Endothelial cell of umbilical vein (primary cell): Measurements from ENCODE around the gene RNF224. TPM values are rescaled to one million over a fixed set of nuclear protein-coding genes. Genes with fewer than 3 reads are reported as not detected.

Experiments used
- BruUV-seq: library from RNA; stranded (reverse); fragments of 400-500 nt; replicated peaks from 2 replicates; lab custom pipeline; 2021; lab: Mats Ljungman, UMichigan
- CTCF ChIA-PET: fragments of 300-600, 350-600 bp; sonication (Branson Sonifier 250); formaldehyde crosslinking; loops from one replicate; lab custom pipeline; 2021; ENCODE audit warnings: antibody characterized with exemption, inconsistent platforms; lab: Charles Lee
- POLR2A ChIA-PET: fragments of 300-600, 350-600 bp; sonication (Branson Sonifier 250); formaldehyde crosslinking; loops from one replicate; lab custom pipeline; 2021; ENCODE audit warnings: antibody characterized with exemption, inconsistent platforms; lab: Charles Lee
- DNase-seq: peaks from one replicate; pipeline ENCODE4 v3.0.0-alpha.2; 2011; ENCODE audit warnings: low read depth, low spot score
- FAIRE-seq: peaks from 2 replicates; lab custom pipeline; 2011; peaks lifted over from hg19 to GRCh38; lab: Jason Lieb, UNC
- H2AFZ ChIP-seq: 2 replicates; pipeline ENCODE4 v1.6.0; 2012; ENCODE audit warnings: low read depth, low read length, control low read depth, inconsistent platforms
- H3K27ac ChIP-seq: 2 replicates; pipeline ENCODE4 v1.5.1; 2011; ENCODE audit warnings: low read depth, mild to moderate bottlenecking, control low read depth, low read length, moderate library complexity; ENCODE audit not compliant: insufficient read depth
- H3K27me3 ChIP-seq, 2 experiments: 2 replicates each; pipeline versions ENCODE4 v1.6.0 to v1.6.1; 2011; ENCODE audit warnings: low read length in 2 of 2, mixed read lengths in 1 of 2; ENCODE audit not compliant: control insufficient read depth in 2 of 2, insufficient read depth in 2 of 2
- H3K36me3 ChIP-seq, 2 experiments: 2 replicates in 1 of 2; 3 replicates in 1 of 2; pipeline ENCODE4 v1.5.1; 2011; ENCODE audit warnings: low read length in 2 of 2, mild to moderate bottlenecking in 1 of 2, moderate library complexity in 1 of 2; ENCODE audit not compliant: control insufficient read depth in 2 of 2, insufficient read depth in 2 of 2; ENCODE audit errors: extremely low read depth in 1 of 2
- H3K4me1 ChIP-seq: 3 replicates; pipeline ENCODE4 v1.5.1; 2011; ENCODE audit warnings: mild to moderate bottlenecking, low read length; ENCODE audit not compliant: control insufficient read depth, insufficient read depth; ENCODE audit errors: extremely low read depth
- H3K4me2 ChIP-seq: 2 replicates; pipeline ENCODE4 v1.6.1; 2011; ENCODE audit warnings: low read length, control low read depth, mixed read lengths; ENCODE audit not compliant: insufficient read depth
- H3K4me3 ChIP-seq, 3 experiments: fragments of 200-600 bp in 1 of 3; sonication (generic), shearing (Covaris generic) in 1 of 3; replicated peaks in 1 of 3; 2 replicates each; pipeline ENCODE4 v1.5.1; 2011 to 2016; ENCODE audit warnings: control low read depth in 3 of 3, low read length in 3 of 3, mild to moderate bottlenecking in 2 of 3, inconsistent platforms in 1 of 3, low read depth in 1 of 3, moderate library complexity in 1 of 3; ENCODE audit not compliant: insufficient read depth in 1 of 3
- H3K79me2 ChIP-seq: 2 replicates; pipeline ENCODE4 v1.6.0; 2012; ENCODE audit warnings: low read length, inconsistent platforms; ENCODE audit not compliant: control insufficient read depth, insufficient read depth
- H3K9ac ChIP-seq: replicated peaks from 2 replicates; pipeline ENCODE3; 2011; ENCODE audit warnings: low read length, control low read depth; ENCODE audit not compliant: insufficient read depth; ENCODE audit errors: extremely low read depth
- H3K9me1 ChIP-seq: replicated peaks from 3 replicates; pipeline ENCODE4 v1.6.0; 2011; ENCODE audit warnings: mild to moderate bottlenecking, low read length; ENCODE audit not compliant: control insufficient read depth, insufficient read depth; ENCODE audit errors: extremely low read depth
- H3K9me3 ChIP-seq: replicated peaks from 2 replicates; pipeline ENCODE4 v1.5.1; 2012; ENCODE audit warnings: low read length, inconsistent platforms; ENCODE audit not compliant: control insufficient read depth, insufficient read depth
- H4K20me1 ChIP-seq: replicated peaks from 2 replicates; pipeline ENCODE3; 2011; ENCODE audit warnings: mild to moderate bottlenecking, low read length; ENCODE audit not compliant: control insufficient read depth, insufficient read depth; ENCODE audit errors: extremely low read depth
- EZH2 ChIP-seq: IDR thresholded peaks from 2 replicates; pipeline ENCODE4 v1.6.1; 2012; ENCODE audit warnings: borderline replicate concordance, low read depth, mild to moderate bottlenecking, moderate library complexity, low read length, inconsistent platforms; ENCODE audit not compliant: severe bottlenecking
- FOS ChIP-seq: IDR thresholded peaks from 2 replicates; pipeline ENCODE4 v1.6.1; 2011; ENCODE audit warnings: mild to moderate bottlenecking, low read length, moderate library complexity, borderline replicate concordance; ENCODE audit not compliant: insufficient read depth
- JUN ChIP-seq: IDR thresholded peaks from 2 replicates; pipeline ENCODE4 v1.6.1; 2011; ENCODE audit warnings: borderline replicate concordance, low read depth; ENCODE audit not compliant: insufficient read length, insufficient read depth
- MYC ChIP-seq: IDR thresholded peaks from one replicate; pipeline ENCODE4 v1.6.1; 2011; ENCODE audit warnings: mild to moderate bottlenecking, low read depth, low read length
- POLR2A ChIP-seq: IDR thresholded peaks from 2 replicates; pipeline ENCODE4 v1.6.1; 2012; ENCODE audit warnings: low read depth, mild to moderate bottlenecking, control low read depth, low read length
- POLR2AphosphoS5 ChIP-seq: IDR thresholded peaks from 2 replicates; pipeline ENCODE4 v1.6.1; 2012; ENCODE audit warnings: low read depth, mild to moderate bottlenecking, control low read depth, low read length, moderate library complexity; ENCODE audit not compliant: insufficient read depth
- dilution Hi-C: fragments of 300-500 bp; cut with MboI; formaldehyde crosslinking; loops from one replicate; pipeline ENCODE4 v1.15.0; 2019; ENCODE audit warnings: low sequenced_read_pairs; ENCODE audit not compliant: extremely low pct_ligation_motif_present
- intact Hi-C: fragments of 100-400 bp; cut with micrococcal nuclease; formaldehyde crosslinking; loops from one replicate; pipeline ENCODE4 v1.10.0; 2022
- polyA plus RNA-seq, 4 experiments: library from polyadenylated mRNA; depleted of rRNA in 3 of 4; stranded (reverse) in 3 of 4; unstranded in 1 of 4; fragments of >200 nt; gene quantifications; 2 replicates each; pipeline versions ENCODE4 v1.2.1 to v1.2.3, GENCODE V29; 2011 to 2012; ENCODE audit warnings: missing spikeins in 1 of 4
- total RNA-seq: library from RNA; stranded (reverse); gene quantifications from 2 replicates; pipeline ENCODE4 v1.2.3, GENCODE V29; 2021
- TF ChIP-seq, protein P1 (sequence below), 2 donors: IDR thresholded peaks; 1 replicate in 1 of 2; 2 replicates in 1 of 2; pipeline ENCODE4 v1.5.1; 2011; ENCODE audit warnings: low read length in 2 of 2, mild to moderate bottlenecking in 2 of 2, moderate library complexity in 2 of 2, control low read depth in 1 of 2, inconsistent platforms in 1 of 2, low read depth in 1 of 2; ENCODE audit not compliant: insufficient read depth in 1 of 2; ENCODE audit errors: extremely low read depth in 1 of 2
- TF ChIP-seq, protein P2 (sequence below): IDR thresholded peaks from 2 replicates; pipeline ENCODE4 v1.6.1; 2011; ENCODE audit not compliant: insufficient read depth, insufficient read length

Gene RNF224
- total and polyA plus RNA-seq, 2 donors (not counting 3 experiments of a cell fraction or from before 2014, with no cell fraction given), result not detected

DNA sequence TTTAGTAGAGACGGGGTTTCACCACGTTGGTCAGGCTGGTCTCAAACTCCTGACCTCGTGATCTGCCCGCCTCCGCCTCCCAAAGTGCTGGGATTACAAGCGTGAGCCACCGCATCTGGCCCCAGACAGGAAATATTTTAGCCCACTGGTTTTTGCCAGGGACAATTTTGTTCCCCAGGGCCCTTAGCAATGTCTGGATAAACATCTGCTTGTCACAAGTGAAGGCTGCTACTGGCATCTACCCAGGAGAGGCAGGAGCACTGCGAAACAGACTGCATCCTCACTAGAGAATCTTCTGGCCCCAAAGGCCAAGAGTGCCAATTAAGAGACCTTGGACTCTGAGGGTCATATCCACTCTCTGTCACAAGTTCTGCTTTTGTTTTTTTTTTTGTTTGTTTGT lies 24.3 kb upstream of the RNF224 start:
- DNase-seq (no peak), FAIRE-seq (no peak)
- dilution Hi-C loops (no loop called here), intact Hi-C loops (no loop called here)
- Histone ChIP-seq H3K4me1 (peaks cover 29% of the 10 kb centered on the region), H3K9me1 (no peaks in the 10 kb centered on the region), H3K9me3 (no peaks in the 10 kb centered on the region), H3K9ac (no peak overlapping the region), H3K27me3 (no peaks in the 10 kb centered on the region), H4K20me1 (no peaks in the 10 kb centered on the region), H3K4me2 (no peak overlapping the region), H3K27ac (no peak overlapping the region), H3K4me3 (no peak overlapping the region), H3K36me3 (no peaks in the 10 kb centered on the region), H2AFZ (no peak overlapping the region), H3K79me2 (peaks cover 35% of the 10 kb centered on the region)
- POLR2A ChIA-PET, result interaction anchor here (0.7 kb wide), 2 partner anchors 24 to 90 kb away, joined by 5 to 7 read pairs; partner anchors contain the start of gene RNF224
- TF ChIP-seq, protein P1, sequence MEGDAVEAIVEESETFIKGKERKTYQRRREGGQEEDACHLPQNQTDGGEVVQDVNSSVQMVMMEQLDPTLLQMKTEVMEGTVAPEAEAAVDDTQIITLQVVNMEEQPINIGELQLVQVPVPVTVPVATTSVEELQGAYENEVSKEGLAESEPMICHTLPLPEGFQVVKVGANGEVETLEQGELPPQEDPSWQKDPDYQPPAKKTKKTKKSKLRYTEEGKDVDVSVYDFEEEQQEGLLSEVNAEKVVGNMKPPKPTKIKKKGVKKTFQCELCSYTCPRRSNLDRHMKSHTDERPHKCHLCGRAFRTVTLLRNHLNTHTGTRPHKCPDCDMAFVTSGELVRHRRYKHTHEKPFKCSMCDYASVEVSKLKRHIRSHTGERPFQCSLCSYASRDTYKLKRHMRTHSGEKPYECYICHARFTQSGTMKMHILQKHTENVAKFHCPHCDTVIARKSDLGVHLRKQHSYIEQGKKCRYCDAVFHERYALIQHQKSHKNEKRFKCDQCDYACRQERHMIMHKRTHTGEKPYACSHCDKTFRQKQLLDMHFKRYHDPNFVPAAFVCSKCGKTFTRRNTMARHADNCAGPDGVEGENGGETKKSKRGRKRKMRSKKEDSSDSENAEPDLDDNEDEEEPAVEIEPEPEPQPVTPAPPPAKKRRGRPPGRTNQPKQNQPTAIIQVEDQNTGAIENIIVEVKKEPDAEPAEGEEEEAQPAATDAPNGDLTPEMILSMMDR (IDR thresholded peaks at IDR 0.05; ENCODE audit: extremely low read depth in 1 of 2, insufficient read depth in 1 of 2, low read depth in 1 of 2, low read length in 2 of 2), result no peak
- TF ChIP-seq MYC (no peak), POLR2AphosphoS5 (no peak), EZH2 (no peak), FOS (no peak), JUN (no peak), POLR2A (no peak)
- TF ChIP-seq, protein P2, sequence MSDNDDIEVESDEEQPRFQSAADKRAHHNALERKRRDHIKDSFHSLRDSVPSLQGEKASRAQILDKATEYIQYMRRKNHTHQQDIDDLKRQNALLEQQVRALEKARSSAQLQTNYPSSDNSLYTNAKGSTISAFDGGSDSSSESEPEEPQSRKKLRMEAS, result no peak
- CTCF ChIA-PET, result interaction anchor here (1.2 to 1.3 kb wide), 2 partner anchors 24 to 34 kb away, joined by 3 read pairs; partner anchors contain the start of gene RNF224
- no TSS peak for BruUV-seq
